HG03095 (cell line): ENCODE measurements around the gene MRM3.
"Not testable (repeated sequence)": the region's sequence is repeated elsewhere in the genome, so short reads cannot be mapped to it uniquely, and the experiment has no call there.

Experiments used
- ATAC-seq: cut with Tn5 transposase; IDR thresholded peaks from one replicate; pipeline ENCODE4 v1.9.1; 2021; ENCODE audit warnings: moderate library complexity; ENCODE audit not compliant: unreplicated experiment

MRM3 gene

GRCh38 chr17:819251-819650 is 37.1 kb downstream of the MRM3 start:
- no peak for ATAC-seq

GRCh38 chr17:823501-823902 is 41.3 kb downstream of the MRM3 start:
- no peak for ATAC-seq

GRCh38 chr17:824378-824777 is 42.2 kb downstream of the MRM3 start:
- no peak for ATAC-seq

- no peak for ATAC-seq
Measured at GRCh38 chr17:825216-825615, 43.1 kb downstream of the MRM3 start.

GRCh38 chr17:826778-827177 is 44.6 kb downstream of the MRM3 start:
- ATAC-seq = no peak

GRCh38 chr17:828761-829160 is 46.6 kb downstream of the MRM3 start:
- no peak for ATAC-seq

- not testable (repeated sequence) for ATAC-seq
Measured at GRCh38 chr17:829614-830013, 47.5 kb downstream of the MRM3 start.

GRCh38 chr17:830381-830780 is 48.2 kb downstream of the MRM3 start:
- ATAC-seq = no peak

- no peak for ATAC-seq
Measured at GRCh38 chr17:830950-831349, 48.8 kb downstream of the MRM3 start.

- ATAC-seq = no peak
Measured at GRCh38 chr17:834136-834535, 52.0 kb downstream of the MRM3 start.

GRCh38 chr17:835263-835662 is 53.1 kb downstream of the MRM3 start:
- ATAC-seq = no peak

- ATAC-seq = not testable (repeated sequence)
Measured at GRCh38 chr17:835721-836120, 53.6 kb downstream of the MRM3 start.

- no peak for ATAC-seq
Measured at GRCh38 chr17:836151-836550, 54.0 kb downstream of the MRM3 start.

- ATAC-seq = no peak
Measured at GRCh38 chr17:838486-838885, 56.3 kb downstream of the MRM3 start.

- no peak for ATAC-seq
Measured at GRCh38 chr17:841313-841712, 59.2 kb downstream of the MRM3 start.
